H1 (cell line): Measurements from ENCODE around the gene CP. TPM values are rescaled to one million over a fixed set of nuclear protein-coding genes. Genes with fewer than 3 reads are reported as not detected.
A peak's percentile ranks its signal among the peaks of the same experiment; 100 is the strongest.

Source experiments
- CTCF ChIA-PET: fragments of 300-600 bp; sonication (Branson Sonifier 250); formaldehyde crosslinking; loops from one replicate; lab custom pipeline; 2021; ENCODE audit not compliant: partially characterized antibody; lab: Charles Lee
- POLR2A ChIA-PET: fragments of 300-600 bp; sonication (Branson Sonifier 250); formaldehyde crosslinking; loops from one replicate; lab custom pipeline; 2021; ENCODE audit warnings: inconsistent platforms; ENCODE audit not compliant: partially characterized antibody; lab: Charles Lee
- DNase-seq, 2 experiments: peaks; one replicate each; pipeline versions ENCODE4 v3.0.0 to v3.0.0-alpha.2; 2010 to 2022; ENCODE audit warnings: low spot score in 2 of 2, low read depth in 1 of 2, mixed read lengths in 1 of 2
- FAIRE-seq: peaks from 2 replicates; lab custom pipeline; 2011; peaks lifted over from hg19 to GRCh38; lab: Jason Lieb, UNC
- H2AFZ ChIP-seq: 2 replicates; pipeline ENCODE4 v1.8.1; 2012; ENCODE audit warnings: low read length, inconsistent platforms
- H2AK5ac ChIP-seq: 2 replicates; pipeline ENCODE4 v1.6.1; 2013; ENCODE audit warnings: low read depth, low read length
- H2BK120ac ChIP-seq: replicated peaks from 2 replicates; pipeline ENCODE3; 2013; ENCODE audit warnings: low read depth, low read length, inconsistent platforms
- H2BK12ac ChIP-seq: 2 replicates; pipeline ENCODE4 v1.6.1; 2013; ENCODE audit warnings: low read depth, low read length
- H2BK15ac ChIP-seq: 2 replicates; pipeline ENCODE4 v1.6.1; 2013; ENCODE audit warnings: low read length
- H2BK20ac ChIP-seq: 2 replicates; pipeline ENCODE4 v1.6.1; 2013; ENCODE audit warnings: low read length
- H2BK5ac ChIP-seq: 2 replicates; pipeline ENCODE4 v1.6.1; 2013; ENCODE audit warnings: low read depth, low read length
- H3K14ac ChIP-seq: 2 replicates; pipeline ENCODE4 v1.6.1; 2013; ENCODE audit warnings: inconsistent platforms; ENCODE audit not compliant: insufficient read length
- H3K18ac ChIP-seq: 2 replicates; pipeline ENCODE4 v1.6.1; 2013; ENCODE audit warnings: low read length; ENCODE audit errors: extremely low read depth
- H3K23ac ChIP-seq: 2 replicates; pipeline ENCODE4 v1.6.1; 2013; ENCODE audit warnings: inconsistent platforms; ENCODE audit not compliant: insufficient read length
- H3K23me2 ChIP-seq: 2 replicates; pipeline ENCODE4 v1.6.1; 2013; ENCODE audit warnings: low read depth, low read length
- H3K27ac ChIP-seq: 2 replicates; pipeline ENCODE4 v1.6.1; 2011; ENCODE audit warnings: low read depth, low read length, inconsistent platforms
- H3K27me3 ChIP-seq, 4 experiments: replicated peaks in 1 of 4; 1 replicate in 1 of 4; 2 replicates in 3 of 4; pipeline versions ENCODE4 v1.6.1 to v1.8.1; 2011 to 2013; ENCODE audit warnings: low read length in 3 of 4, mild to moderate bottlenecking in 3 of 4, inconsistent platforms in 2 of 4, mixed read lengths in 2 of 4, moderate library complexity in 1 of 4; ENCODE audit not compliant: control insufficient read depth in 3 of 4, insufficient read depth in 3 of 4; ENCODE audit errors: extremely low read depth in 1 of 4
- H3K36me3 ChIP-seq, 4 experiments: 2 replicates each; pipeline versions ENCODE4 v1.6.1 to v1.8.1; 2011 to 2013; ENCODE audit warnings: mild to moderate bottlenecking in 4 of 4, low read length in 3 of 4, moderate library complexity in 2 of 4, control low read depth in 1 of 4, inconsistent platforms in 1 of 4; ENCODE audit not compliant: insufficient read depth in 4 of 4, control insufficient read depth in 2 of 4
- H3K4ac ChIP-seq: replicated peaks from 2 replicates; pipeline ENCODE3; 2013; ENCODE audit warnings: low read length, low read depth, mixed read lengths, inconsistent platforms; ENCODE audit not compliant: insufficient read length
- H3K4me1 ChIP-seq, 4 experiments: replicated peaks in 1 of 4; 1 replicate in 1 of 4; 2 replicates in 3 of 4; pipeline versions ENCODE4 v1.6.1 to v1.8.1; 2011 to 2013; ENCODE audit warnings: low read length in 3 of 4, inconsistent platforms in 2 of 4, mixed read lengths in 1 of 4; ENCODE audit not compliant: insufficient read depth in 4 of 4, control insufficient read depth in 3 of 4
- H3K4me2 ChIP-seq, 2 experiments: 2 replicates each; pipeline versions ENCODE4 v1.6.1 to v1.8.1; 2011 to 2013; ENCODE audit warnings: low read depth in 2 of 2, low read length in 2 of 2, control low read depth in 1 of 2, inconsistent platforms in 1 of 2, mild to moderate bottlenecking in 1 of 2; ENCODE audit not compliant: insufficient read depth in 1 of 2
- H3K4me3 ChIP-seq, 4 experiments: fragments of 200-600, 300-600 bp in 1 of 4; sonication (generic), shearing (Covaris generic), sonication (Bioruptor Twin) in 1 of 4; 2 replicates each; pipeline versions ENCODE4 v1.5.1 to v1.8.1; 2011 to 2016; ENCODE audit warnings: low read length in 4 of 4, low read depth in 3 of 4, control low read depth in 2 of 4, inconsistent platforms in 2 of 4, mild to moderate bottlenecking in 2 of 4, mixed read lengths in 1 of 4, moderate library complexity in 1 of 4; ENCODE audit not compliant: insufficient read depth in 2 of 4; ENCODE audit errors: extremely low read depth in 1 of 4
- H3K56ac ChIP-seq: replicated peaks from 2 replicates; pipeline ENCODE3; 2013; ENCODE audit warnings: low read depth, mild to moderate bottlenecking, mixed read lengths, low read length, inconsistent platforms; ENCODE audit not compliant: insufficient read length
- H3K79me1 ChIP-seq: 2 replicates; pipeline ENCODE4 v1.6.1; 2013; ENCODE audit warnings: low read depth, low read length, control low read depth
- H3K79me2 ChIP-seq, 2 experiments: 2 replicates each; pipeline versions ENCODE4 v1.6.1 to v1.8.1; 2012 to 2013; ENCODE audit warnings: low read length in 2 of 2, mild to moderate bottlenecking in 2 of 2, inconsistent platforms in 1 of 2; ENCODE audit not compliant: insufficient read depth in 2 of 2, control insufficient read depth in 1 of 2
- H3K9ac ChIP-seq, 4 experiments: replicated peaks in 1 of 4; 1 replicate in 1 of 4; 2 replicates in 3 of 4; pipeline versions ENCODE4 v1.6.1 to v1.8.1; 2011 to 2013; ENCODE audit warnings: low read depth in 3 of 4, low read length in 3 of 4, control low read depth in 2 of 4, mild to moderate bottlenecking in 2 of 4, moderate library complexity in 2 of 4, inconsistent platforms in 1 of 4; ENCODE audit errors: extremely low read depth in 1 of 4
- H3K9me3 ChIP-seq, 2 experiments: 2 replicates each; pipeline versions ENCODE4 v1.6.1 to v1.8.1; 2012 to 2013; ENCODE audit warnings: mild to moderate bottlenecking in 2 of 2, moderate library complexity in 2 of 2, control low read depth in 1 of 2, inconsistent platforms in 1 of 2, low read depth in 1 of 2, low read length in 1 of 2, mixed read lengths in 1 of 2; ENCODE audit not compliant: insufficient read depth in 2 of 2
- H4K20me1 ChIP-seq, 2 experiments: replicated peaks in 1 of 2; 2 replicates each; pipeline versions ENCODE3 to v1.8.1; 2011 to 2013; ENCODE audit warnings: inconsistent platforms in 2 of 2, low read length in 2 of 2, mild to moderate bottlenecking in 1 of 2; ENCODE audit not compliant: insufficient read depth in 2 of 2, control insufficient read depth in 1 of 2
- H4K5ac ChIP-seq: 2 replicates; pipeline ENCODE4 v1.6.1; 2013; ENCODE audit warnings: low read length, low read depth, mixed read lengths, inconsistent platforms; ENCODE audit not compliant: insufficient read length
- H4K8ac ChIP-seq: 2 replicates; pipeline ENCODE4 v1.8.0; 2013; ENCODE audit warnings: mild to moderate bottlenecking, moderate library complexity, low read length, inconsistent platforms; ENCODE audit not compliant: insufficient read depth; ENCODE audit errors: extremely low read depth
- H4K91ac ChIP-seq: replicated peaks from 2 replicates; pipeline ENCODE3; 2013; ENCODE audit warnings: low read length, mixed read lengths, inconsistent platforms; ENCODE audit not compliant: insufficient read length
- GTF2F1 ChIP-seq: IDR thresholded peaks from 2 replicates; pipeline ENCODE4 v1.6.1; 2012; ENCODE audit warnings: low read depth, low read length, improper control_type of control experiment, borderline replicate concordance
- HDAC6 ChIP-seq: IDR thresholded peaks from one replicate; pipeline ENCODE4 v1.7.1; 2012; ENCODE audit warnings: low read depth, mild to moderate bottlenecking, inconsistent platforms, low read length, moderate library complexity
- PHF8 ChIP-seq: fragments of 200-600 bp; sonication (generic); conservative IDR thresholded peaks from 2 replicates; pipeline ENCODE4 v1.7.1; 2012; ENCODE audit warnings: low read depth, mild to moderate bottlenecking, inconsistent platforms, low read length, moderate library complexity
- POLR2AphosphoS5 ChIP-seq: IDR thresholded peaks from 2 replicates; pipeline ENCODE4 v1.6.1; 2011; ENCODE audit warnings: low read depth, low read length
- POU5F1 ChIP-seq: IDR thresholded peaks from 2 replicates; pipeline ENCODE4 v1.6.1; 2011; ENCODE audit warnings: low read depth, mild to moderate bottlenecking, low read length, moderate library complexity
- RXRA ChIP-seq: IDR thresholded peaks from 2 replicates; pipeline ENCODE4 v1.6.1; 2011; ENCODE audit warnings: low read depth, mild to moderate bottlenecking, low read length, moderate library complexity; ENCODE audit not compliant: insufficient read depth
- SAP30 ChIP-seq: fragments of 300-600 bp; sonication (generic); IDR thresholded peaks from 2 replicates; pipeline ENCODE4 v1.7.1; 2012; ENCODE audit warnings: low read length, moderate library complexity, mild to moderate bottlenecking, inconsistent platforms; ENCODE audit not compliant: insufficient read depth, insufficient replicate concordance
- SRF ChIP-seq: IDR thresholded peaks from 2 replicates; pipeline ENCODE4 v1.6.1; 2011; ENCODE audit warnings: mild to moderate bottlenecking, low read depth, low read length, moderate library complexity
- TAF7 ChIP-seq: optimal IDR thresholded peaks from 2 replicates; pipeline ENCODE3; 2011; ENCODE audit warnings: low read depth, mild to moderate bottlenecking, inconsistent platforms, low read length, moderate library complexity, borderline replicate concordance
- WGBS, 2 experiments: shearing (Covaris generic) in 1 of 2; methylation state at CpG; one replicate each; pipeline versions ENCODE4 v1.1.6 to v1.1.7; 2013 to 2015; ENCODE audit warnings: low lambda C conversion rate in 2 of 2, mixed read lengths in 2 of 2, inconsistent platforms in 1 of 2, low coverage in 1 of 2, missing lambda C conversion rate in 1 of 2; ENCODE audit not compliant: insufficient replicate concordance in 2 of 2, insufficient coverage in 1 of 2, insufficient read length in 1 of 2; ENCODE audit errors: extremely low coverage in 1 of 2, missing lambda C conversion rate in 1 of 2; 5-methylcytosine and 5-hydroxymethylcytosine counted together
- polyA plus RNA-seq, 7 experiments: library from polyadenylated mRNA; depleted of rRNA in 3 of 7; stranded (reverse) in 5 of 7; unstranded in 2 of 7; fragments of >200 nt in 5 of 7; fragments of 200-250 nt in 2 of 7; gene quantifications; 1 replicate in 5 of 7; 2 replicates in 1 of 7; 4 replicates in 1 of 7; pipeline versions ENCODE4 v1.2.1 to v1.2.3, GENCODE V29; 2011 to 2013; ENCODE audit warnings: missing spikeins in 2 of 7, mixed read lengths in 2 of 7
- total RNA-seq: library from RNA; stranded (reverse); fragmentation: NEBNext Ultra II Directional; extraction: Animal tissue kit (Norgen Biotek cat#: 25700); gene quantifications from 2 replicates; pipeline ENCODE4 v1.2.1, GENCODE V29; 2021
- TF ChIP-seq, protein P1 (sequence below), 3 experiments: IDR thresholded peaks; 1 replicate in 2 of 3; 2 replicates in 1 of 3; pipeline versions ENCODE4 v1.5.1 to v1.6.1; 2011; ENCODE audit warnings: low read length in 3 of 3, mild to moderate bottlenecking in 3 of 3, inconsistent platforms in 2 of 3, low read depth in 1 of 3, moderate library complexity in 1 of 3; ENCODE audit not compliant: insufficient read depth in 1 of 3; ENCODE audit errors: control extremely low read depth in 1 of 3

Gene CP
- total and polyA plus RNA-seq, 2 of the 8 experiments (the other 6 are each of a cell fraction or from before 2014, with no cell fraction given), result 0.32 to 2.6 TPM

DNA sequence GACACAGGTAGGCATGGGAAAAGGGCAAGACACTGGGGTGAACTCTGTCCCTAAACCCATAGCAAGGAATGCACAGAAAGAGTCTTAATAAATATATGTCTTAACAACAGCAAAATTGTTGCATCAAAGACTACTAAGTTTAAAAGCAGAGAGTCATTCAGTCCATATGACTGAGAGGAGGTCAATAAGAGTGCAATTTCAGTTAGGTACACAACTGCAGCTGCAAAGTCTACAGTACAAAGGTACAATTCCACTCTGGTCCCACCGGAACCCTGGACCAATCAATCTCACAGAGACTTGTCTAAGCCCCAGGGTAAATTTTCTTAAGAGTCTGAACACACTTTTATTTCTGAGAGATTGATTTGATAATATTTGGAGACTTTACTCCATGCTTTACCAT is 6.9 kb downstream of the CP start:
- FAIRE-seq (no peak), DNase-seq (no peak)
- no peak overlapping the region for H3K18ac ChIP-seq
- no peak overlapping the region for H4K8ac ChIP-seq
- no peak overlapping the region for H2BK12ac ChIP-seq
- H4K20me1 ChIP-seq, result no peaks in the 10 kb centered on the region
- no peak overlapping the region for H3K4ac ChIP-seq
- no peak overlapping the region for H2BK5ac ChIP-seq
- H2BK120ac ChIP-seq, result peak overlapping the region; percentile 70
- no peak overlapping the region for H3K56ac ChIP-seq
- H3K79me1 ChIP-seq, result no peaks in the 10 kb centered on the region
- H3K9ac ChIP-seq, result no peak overlapping the region
- ChIA-PET CTCF (no interaction called here), POLR2A (no interaction called here)
- H3K23me2 ChIP-seq, result no peaks in the 10 kb centered on the region
- no peak overlapping the region for H2AK5ac ChIP-seq
- H3K27me3 ChIP-seq, result no peaks in the 10 kb centered on the region
- 94% methylated on average over 1 of the region's 1 CpG; no CpG with 5 or more reads in 1 of the 2 experiments for WGBS, 2 experiments
- H3K9me3 ChIP-seq, result no peaks in the 10 kb centered on the region
- no peak overlapping the region for H3K27ac ChIP-seq
- no peak overlapping the region for H2AFZ ChIP-seq
- H4K91ac ChIP-seq, result no peak overlapping the region
- no peaks in the 10 kb centered on the region; a peak in 2 of 8 replicates for H3K36me3 ChIP-seq
- peaks cover 0 to 3% (median 0%) of the 10 kb centered on the region in 4 experiments; a peak in 1 of 7 replicates for H3K4me1 ChIP-seq
- no peak overlapping the region for H3K23ac ChIP-seq
- no peak overlapping the region for H3K14ac ChIP-seq
- no peak overlapping the region for H4K5ac ChIP-seq
- H2BK20ac ChIP-seq, result no peak overlapping the region
- H3K4me3 ChIP-seq, result no peak overlapping the region
- no peak overlapping the region for H3K4me2 ChIP-seq
- no peaks in the 10 kb centered on the region for H3K79me2 ChIP-seq
- TF ChIP-seq HDAC6, result no peak
- no peak for TF ChIP-seq RXRA
- TF ChIP-seq SAP30, result no peak
- TF ChIP-seq, protein P1, sequence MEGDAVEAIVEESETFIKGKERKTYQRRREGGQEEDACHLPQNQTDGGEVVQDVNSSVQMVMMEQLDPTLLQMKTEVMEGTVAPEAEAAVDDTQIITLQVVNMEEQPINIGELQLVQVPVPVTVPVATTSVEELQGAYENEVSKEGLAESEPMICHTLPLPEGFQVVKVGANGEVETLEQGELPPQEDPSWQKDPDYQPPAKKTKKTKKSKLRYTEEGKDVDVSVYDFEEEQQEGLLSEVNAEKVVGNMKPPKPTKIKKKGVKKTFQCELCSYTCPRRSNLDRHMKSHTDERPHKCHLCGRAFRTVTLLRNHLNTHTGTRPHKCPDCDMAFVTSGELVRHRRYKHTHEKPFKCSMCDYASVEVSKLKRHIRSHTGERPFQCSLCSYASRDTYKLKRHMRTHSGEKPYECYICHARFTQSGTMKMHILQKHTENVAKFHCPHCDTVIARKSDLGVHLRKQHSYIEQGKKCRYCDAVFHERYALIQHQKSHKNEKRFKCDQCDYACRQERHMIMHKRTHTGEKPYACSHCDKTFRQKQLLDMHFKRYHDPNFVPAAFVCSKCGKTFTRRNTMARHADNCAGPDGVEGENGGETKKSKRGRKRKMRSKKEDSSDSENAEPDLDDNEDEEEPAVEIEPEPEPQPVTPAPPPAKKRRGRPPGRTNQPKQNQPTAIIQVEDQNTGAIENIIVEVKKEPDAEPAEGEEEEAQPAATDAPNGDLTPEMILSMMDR (IDR thresholded peaks at IDR 0.05; ENCODE audit: control extremely low read depth in 1 of 3, insufficient read depth in 1 of 3, low read depth in 1 of 3, low read length in 3 of 3), result no peak
- no peak for TF ChIP-seq TAF7
- no peak for TF ChIP-seq PHF8
- TF ChIP-seq POU5F1, result no peak
- TF ChIP-seq SRF, result no peak
- no peak for TF ChIP-seq POLR2AphosphoS5
- no peak for TF ChIP-seq GTF2F1
- H2BK15ac ChIP-seq, result no peak overlapping the region
